Adipose tissue (tissue), 3 donors: ENCODE results near the gene ZNF618. TPM values are rescaled to one million over a fixed set of nuclear protein-coding genes. Genes with fewer than 3 reads are reported as not detected.

Experiments used
- H3K27ac ChIP-seq: one replicate; pipeline ENCODE4 v1.5.1; 2013; ENCODE audit warnings: low read depth, low read length
- WGBS, 3 donors: extraction: QIAGEN DNeasy Blood & Tissue Kit; methylation state at CpG; one replicate each; pipeline ENCODE4 v1.1.7; 2013; 5-methylcytosine and 5-hydroxymethylcytosine counted together
- polyA plus RNA-seq, 3 donors: library from polyadenylated mRNA; stranded (reverse); fragments of 200-250 nt; gene quantifications; one replicate each; pipeline ENCODE4 v1.2.3, GENCODE V29; 2013
- donor health status: healthy with polysubstance abuse.
- donor health status: Bipolar disorder and iron deficiency.
- donor health status: healthy.

Gene ZNF618
- polyA plus RNA-seq, 3 donors: 2.6 to 3.9 (median 2.6) TPM

- WGBS, 3 donors: 90 to 94% (median 90%) methylated on average over 8 of the region's 8 CpGs
- H3K27ac ChIP-seq: no peak overlapping the region
Observed at GRCh38 chr9:114053246-114054005, 177.3 kb downstream of the ZNF618 start.

- 78 to 91% (median 83%) methylated on average over 10 of the region's 10 CpGs for WGBS, 3 donors
- H3K27ac ChIP-seq: no peak overlapping the region
Observed at GRCh38 chr9:114054191-114054690, 178.1 kb downstream of the ZNF618 start.

- WGBS, 3 donors: 94 to 95% (median 94%) methylated on average over 18 of the region's 18 CpGs
Observed at GRCh38 chr9:114055061-114055460, 179.0 kb downstream of the ZNF618 start.

GRCh38 chr9:114055894-114056293 is 179.8 kb downstream of the ZNF618 start:
- no peak overlapping the region for H3K27ac ChIP-seq
- 88 to 97% (median 89%) methylated on average over 7 of the region's 7 CpGs for WGBS, 3 donors

More at GRCh38 chr9:114055061-114055460, 179.0 kb downstream of the ZNF618 start:
- H3K27ac ChIP-seq: no peak overlapping the region

GRCh38 chr9:114056527-114056926 is 180.4 kb downstream of the ZNF618 start:
- no peak overlapping the region for H3K27ac ChIP-seq

GRCh38 chr9:114057161-114057885 is 181.2 kb downstream of the ZNF618 start:
- WGBS, 3 donors: 73 to 84% (median 79%) methylated on average over 7 of the region's 7 CpGs
- H3K27ac ChIP-seq: no peak overlapping the region

More at GRCh38 chr9:114056527-114056926, 180.4 kb downstream of the ZNF618 start:
- WGBS, 3 donors: 93 to 96% (median 95%) methylated on average over 5 of the region's 5 CpGs

- H3K27ac ChIP-seq: no peak overlapping the region
- WGBS, 3 donors: 54 to 75% (median 73%) methylated on average over 4 of the region's 4 CpGs
Observed at GRCh38 chr9:114058688-114059046, 182.6 kb downstream of the ZNF618 start.

- 69 to 79% (median 71%) methylated on average over 8 of the region's 8 CpGs for WGBS, 3 donors
Observed at GRCh38 chr9:114059047-114059803, 183.1 kb downstream of the ZNF618 start.

GRCh38 chr9:114060070-114060469 is 184.0 kb downstream of the ZNF618 start:
- 84 to 89% (median 87%) methylated on average over 8 of the region's 8 CpGs for WGBS, 3 donors
- no peak overlapping the region for H3K27ac ChIP-seq

More at GRCh38 chr9:114059047-114059803, 183.1 kb downstream of the ZNF618 start:
- no peak overlapping the region for H3K27ac ChIP-seq

- WGBS, 3 donors: 62 to 88% (median 69%) methylated on average over 9 of the region's 9 CpGs
- no peak overlapping the region for H3K27ac ChIP-seq
Observed at GRCh38 chr9:114060711-114061110, 184.6 kb downstream of the ZNF618 start.

GRCh38 chr9:114061292-114061691 is 185.2 kb downstream of the ZNF618 start:
- H3K27ac ChIP-seq: no peak overlapping the region
- WGBS, 3 donors: 92 to 95% (median 94%) methylated on average over 12 of the region's 12 CpGs

GRCh38 chr9:114061830-114062474 is 185.8 kb downstream of the ZNF618 start:
- 59 to 83% (median 62%) methylated on average over 4 of the region's 4 CpGs for WGBS, 3 donors
- H3K27ac ChIP-seq: no peak overlapping the region

- WGBS, 3 donors: 87 to 92% (median 90%) methylated on average over 8 of the region's 8 CpGs
- H3K27ac ChIP-seq: no peak overlapping the region
Observed at GRCh38 chr9:114065304-114065703, 189.2 kb downstream of the ZNF618 start.

GRCh38 chr9:114069476-114070187 is 193.5 kb downstream of the ZNF618 start:
- no peak overlapping the region for H3K27ac ChIP-seq
- 87 to 92% (median 90%) methylated on average over 9 of the region's 9 CpGs for WGBS, 3 donors

- 90 to 96% (median 92%) methylated on average over 17 of the region's 17 CpGs for WGBS, 3 donors
- H3K27ac ChIP-seq: no peak overlapping the region
Observed at GRCh38 chr9:114070188-114071103, 194.3 kb downstream of the ZNF618 start.

GRCh38 chr9:114071197-114071795 is 195.2 kb downstream of the ZNF618 start:
- 79 to 91% (median 86%) methylated on average over 6 to 7 of the region's 7 CpGs for WGBS, 3 donors
- H3K27ac ChIP-seq: no peak overlapping the region
